OCI-LY3 (cell line): ENCODE results near the gene LRRN2.

Experiments used
- EZH2phosphoT487 ChIP-seq: fragments of 200-600 bp; shearing (Covaris generic); IDR thresholded peaks from 2 replicates; pipeline ENCODE4 v1.6.1; 2018; ENCODE audit warnings: antibody characterized with exemption, mixed run types, low read depth
- TF ChIP-seq, protein P1 (sequence below): fragments of 200-600, 300-600 bp; sonication (generic); IDR thresholded peaks from 2 replicates; pipeline ENCODE4 v1.5.1; 2014; ENCODE audit warnings: antibody characterized with exemption, low read length, low read depth

DNA sequence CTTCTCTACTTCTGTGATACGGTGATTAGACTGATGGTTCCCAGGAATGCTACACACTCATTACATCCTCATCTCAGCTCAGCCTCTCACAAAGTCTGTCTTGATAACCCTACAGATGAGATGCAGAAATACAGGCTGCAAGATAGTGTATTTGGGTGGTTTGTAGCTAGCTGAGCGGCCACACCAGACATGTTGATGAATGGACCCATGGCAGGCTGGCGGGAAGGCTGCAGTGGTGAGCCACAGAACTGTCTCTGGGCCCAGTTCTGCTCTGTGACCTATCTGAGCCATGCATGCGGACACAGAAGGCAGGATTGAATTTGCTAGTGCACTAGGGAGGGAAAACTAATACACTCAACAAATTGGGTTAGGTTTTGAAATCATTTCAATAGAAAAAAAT lies 71.9 kb downstream of the LRRN2 start:
- TF ChIP-seq, protein P1, sequence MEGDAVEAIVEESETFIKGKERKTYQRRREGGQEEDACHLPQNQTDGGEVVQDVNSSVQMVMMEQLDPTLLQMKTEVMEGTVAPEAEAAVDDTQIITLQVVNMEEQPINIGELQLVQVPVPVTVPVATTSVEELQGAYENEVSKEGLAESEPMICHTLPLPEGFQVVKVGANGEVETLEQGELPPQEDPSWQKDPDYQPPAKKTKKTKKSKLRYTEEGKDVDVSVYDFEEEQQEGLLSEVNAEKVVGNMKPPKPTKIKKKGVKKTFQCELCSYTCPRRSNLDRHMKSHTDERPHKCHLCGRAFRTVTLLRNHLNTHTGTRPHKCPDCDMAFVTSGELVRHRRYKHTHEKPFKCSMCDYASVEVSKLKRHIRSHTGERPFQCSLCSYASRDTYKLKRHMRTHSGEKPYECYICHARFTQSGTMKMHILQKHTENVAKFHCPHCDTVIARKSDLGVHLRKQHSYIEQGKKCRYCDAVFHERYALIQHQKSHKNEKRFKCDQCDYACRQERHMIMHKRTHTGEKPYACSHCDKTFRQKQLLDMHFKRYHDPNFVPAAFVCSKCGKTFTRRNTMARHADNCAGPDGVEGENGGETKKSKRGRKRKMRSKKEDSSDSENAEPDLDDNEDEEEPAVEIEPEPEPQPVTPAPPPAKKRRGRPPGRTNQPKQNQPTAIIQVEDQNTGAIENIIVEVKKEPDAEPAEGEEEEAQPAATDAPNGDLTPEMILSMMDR: no peak
- no peak for TF ChIP-seq EZH2phosphoT487
